ENCODE measurements around the gene TMEM163. TPM values are rescaled to one million over a fixed set of nuclear protein-coding genes. Genes with fewer than 3 reads are reported as not detected.

TMEM163 gene
- total RNA-seq, 2 donors from 2014 or later = 0.26 to 1.3 TPM

DNA sequence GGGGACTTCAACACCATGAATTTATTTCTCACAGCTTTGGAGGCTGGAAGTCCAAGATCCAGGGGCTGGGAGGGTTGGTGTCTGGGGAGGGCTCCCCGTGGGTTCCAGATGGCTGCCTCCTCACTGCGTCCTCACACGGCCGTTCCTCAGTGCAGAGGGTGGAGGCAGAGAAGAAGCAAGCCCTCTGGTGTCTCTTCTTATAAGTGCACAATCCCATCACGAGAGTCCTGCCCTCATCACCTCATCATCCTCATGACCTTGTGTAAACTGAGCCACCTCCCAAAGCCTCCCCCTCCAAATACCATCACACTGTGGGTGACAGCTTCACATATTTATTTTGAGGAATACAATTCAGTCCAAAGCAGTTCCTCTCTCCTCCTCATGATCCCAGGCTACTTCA lies 26.3 kb downstream of the TMEM163 start:
- no peaks in the 10 kb centered on the region for H3K9me3 Mint-ChIP-seq
- ATAC-seq (replicated peaks) = peak; percentile 53
- H3K4me3 Mint-ChIP-seq = no peak overlapping the region
- H3K27ac Mint-ChIP-seq = no peak overlapping the region
- H3K36me3 Mint-ChIP-seq (ENCODE audit: low read depth) = no peaks in the 10 kb centered on the region
- H3K27me3 Mint-ChIP-seq = no peaks in the 10 kb centered on the region
- no peaks in the 10 kb centered on the region for H3K4me1 Mint-ChIP-seq

DNA sequence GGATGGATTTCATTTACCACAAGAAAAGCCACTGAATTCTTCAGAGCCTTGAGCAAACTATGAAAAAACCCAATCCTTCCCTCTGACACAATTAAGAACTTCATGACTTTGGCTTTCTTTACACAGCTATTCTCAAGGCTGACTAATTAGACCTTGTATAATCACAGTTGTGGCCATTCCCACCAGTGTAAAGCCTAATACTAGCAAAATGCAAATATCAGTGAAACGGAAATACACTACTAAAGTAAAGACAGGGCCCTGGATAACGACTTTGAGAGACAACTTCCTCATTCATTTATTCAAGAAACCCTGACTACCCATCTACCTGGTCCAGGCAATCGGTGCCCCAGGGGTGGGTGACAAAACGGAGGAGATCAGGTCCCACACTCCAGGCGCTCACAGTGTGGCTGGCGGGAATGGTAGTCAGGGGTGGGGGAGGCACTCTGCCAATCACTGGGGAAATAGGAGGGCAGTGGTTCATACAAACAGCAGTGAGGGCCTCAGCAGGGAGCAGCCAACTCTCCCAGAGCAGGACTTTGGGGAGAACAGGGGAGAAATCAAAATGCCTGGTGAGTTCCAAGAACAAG lies 28.1 kb downstream of the TMEM163 start:
- H3K36me3 Mint-ChIP-seq (ENCODE audit: low read depth) = no peaks in the 10 kb centered on the region
- ATAC-seq (replicated peaks) = no peak
- no peaks in the 10 kb centered on the region for H3K9me3 Mint-ChIP-seq
- no peaks in the 10 kb centered on the region for H3K4me1 Mint-ChIP-seq
- H3K4me3 Mint-ChIP-seq = no peak overlapping the region
- H3K27ac Mint-ChIP-seq = no peak overlapping the region
- no peaks in the 10 kb centered on the region for H3K27me3 Mint-ChIP-seq

DNA sequence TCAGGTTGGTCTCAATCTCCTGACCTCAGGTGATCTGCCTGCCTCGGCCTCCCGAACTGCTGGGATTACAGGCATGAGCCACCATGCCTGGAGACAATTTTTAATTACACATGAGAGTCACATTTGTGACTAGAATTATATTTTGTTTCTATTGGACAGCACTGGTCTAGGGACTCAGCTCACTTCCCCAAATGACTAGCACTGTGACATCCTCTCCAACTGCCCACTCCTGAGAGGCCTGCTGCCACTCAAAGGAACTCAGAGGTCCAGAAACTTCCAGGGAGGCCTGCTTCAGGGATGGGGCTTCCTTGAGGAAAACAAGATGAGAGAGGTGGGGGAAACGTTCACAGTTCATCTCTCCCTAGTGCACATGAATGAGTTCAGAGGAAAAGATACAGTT lies 29.5 kb downstream of the TMEM163 start:
- Mint-ChIP-seq H3K4me3 (no peak overlapping the region), H3K27me3 (no peaks in the 10 kb centered on the region), H3K36me3 (ENCODE audit: low read depth) (no peaks in the 10 kb centered on the region), H3K9me3 (no peaks in the 10 kb centered on the region), H3K27ac (no peak overlapping the region), H3K4me1 (no peaks in the 10 kb centered on the region)
- ATAC-seq (replicated peaks) = no peak

DNA sequence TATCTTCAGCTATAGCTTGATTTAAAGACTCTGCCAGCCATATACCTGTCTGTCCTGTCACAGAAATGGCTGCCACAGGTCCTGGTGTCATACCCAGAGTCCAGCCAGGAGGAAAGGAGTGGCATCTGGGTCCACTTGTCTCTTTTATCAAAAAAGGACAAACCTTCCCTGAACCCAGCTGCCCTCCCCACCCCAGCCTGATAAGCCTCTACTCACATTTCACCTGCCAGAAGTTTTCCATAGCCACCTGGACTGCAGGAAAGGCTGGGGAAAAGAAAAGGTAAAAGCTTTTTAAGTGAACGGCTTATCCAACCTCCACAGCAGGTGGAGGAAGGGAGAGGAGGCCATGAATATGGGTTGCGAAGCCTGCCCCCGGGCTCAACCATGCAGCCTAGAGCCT lies 32.8 kb downstream of the TMEM163 start:
- Mint-ChIP-seq H3K27me3 (no peaks in the 10 kb centered on the region), H3K4me3 (no peak overlapping the region), H3K9me3 (no peaks in the 10 kb centered on the region), H3K36me3 (ENCODE audit: low read depth) (no peaks in the 10 kb centered on the region), H3K27ac (no peak overlapping the region), H3K4me1 (peaks cover 12% of the 10 kb centered on the region)
- no peak for ATAC-seq (replicated peaks)

DNA sequence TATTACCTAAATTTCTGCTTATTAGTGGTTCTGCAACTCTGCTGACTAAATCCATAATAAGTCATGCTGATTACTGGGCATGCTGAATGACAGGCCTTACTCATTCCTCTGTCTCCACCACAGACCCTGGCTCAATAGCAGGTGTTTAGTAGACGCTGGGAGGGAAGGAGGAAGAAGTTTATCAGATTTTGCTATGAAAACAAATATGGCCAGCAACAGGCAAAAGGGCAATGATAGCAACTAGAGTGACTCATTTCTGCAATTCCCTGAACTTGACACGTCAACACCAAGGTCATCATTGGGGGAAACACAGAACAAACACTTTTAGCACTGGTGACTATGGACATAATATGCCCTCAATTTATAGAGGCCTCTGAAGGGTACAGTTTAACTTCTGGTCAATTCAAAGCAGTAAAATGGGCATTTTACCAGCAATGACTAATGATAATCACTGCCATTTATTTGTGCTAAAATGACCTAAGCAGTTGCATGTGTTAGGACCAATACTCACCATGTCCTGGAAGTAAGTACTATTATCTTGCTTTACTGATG lies 35.2 kb downstream of the TMEM163 start:
- Mint-ChIP-seq H3K36me3 (ENCODE audit: low read depth) (no peaks in the 10 kb centered on the region), H3K4me1 (peaks cover 28% of the 10 kb centered on the region), H3K9me3 (no peaks in the 10 kb centered on the region), H3K27ac (peak overlapping the region; percentile 88), H3K27me3 (no peaks in the 10 kb centered on the region), H3K4me3 (peak overlapping the region; percentile 16)
- ATAC-seq (replicated peaks) = peak; percentile 93

DNA sequence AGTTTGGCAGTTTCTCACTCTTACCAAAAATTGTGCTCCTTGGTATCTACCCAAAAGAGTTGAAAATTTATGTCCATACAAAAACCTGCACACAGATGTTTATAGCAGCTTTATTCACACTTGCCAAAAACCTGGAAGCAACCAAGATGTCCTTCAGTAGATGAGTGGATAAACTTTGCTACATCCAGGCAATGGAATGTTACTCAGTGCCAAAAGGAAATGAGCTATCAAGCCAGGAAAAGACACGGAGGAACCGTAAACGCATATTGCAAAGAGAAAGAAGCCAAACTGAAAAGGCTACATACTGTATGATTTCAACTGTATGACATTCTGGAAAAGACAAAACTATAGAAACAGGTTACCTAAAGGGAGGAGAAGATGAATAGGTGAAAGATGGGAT lies 36.1 kb downstream of the TMEM163 start:
- Mint-ChIP-seq H3K4me1 (peaks cover 28% of the 10 kb centered on the region), H3K27me3 (no peaks in the 10 kb centered on the region), H3K9me3 (no peaks in the 10 kb centered on the region), H3K4me3 (no peak overlapping the region), H3K27ac (no peak overlapping the region), H3K36me3 (ENCODE audit: low read depth) (no peaks in the 10 kb centered on the region)
- no peak for ATAC-seq (replicated peaks)

DNA sequence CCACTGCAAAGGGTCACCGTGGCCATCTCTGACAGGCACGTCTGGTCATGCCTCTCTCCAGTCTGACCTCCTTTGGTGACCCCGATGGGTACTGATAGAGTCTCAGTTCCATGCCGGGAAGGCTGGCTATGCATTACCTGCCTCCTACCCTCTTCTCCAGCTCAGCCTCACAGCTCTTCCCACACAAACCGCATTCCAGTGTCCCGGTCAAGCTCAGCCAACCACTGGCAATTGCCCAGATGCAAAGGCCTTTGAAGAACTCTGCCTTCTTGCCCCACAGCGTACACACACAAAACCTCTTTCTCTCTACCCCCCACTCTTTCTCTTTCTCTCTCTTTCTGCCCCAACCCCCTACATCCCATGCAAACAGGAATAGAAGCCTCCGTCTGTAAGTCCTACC lies 37.6 kb downstream of the TMEM163 start:
- H3K4me1 Mint-ChIP-seq = peaks cover 39% of the 10 kb centered on the region
- no peak overlapping the region for H3K4me3 Mint-ChIP-seq
- H3K36me3 Mint-ChIP-seq (ENCODE audit: low read depth) = no peaks in the 10 kb centered on the region
- no peak overlapping the region for H3K27ac Mint-ChIP-seq
- H3K27me3 Mint-ChIP-seq = no peaks in the 10 kb centered on the region
- no peaks in the 10 kb centered on the region for H3K9me3 Mint-ChIP-seq
- no peak for ATAC-seq (replicated peaks)

DNA sequence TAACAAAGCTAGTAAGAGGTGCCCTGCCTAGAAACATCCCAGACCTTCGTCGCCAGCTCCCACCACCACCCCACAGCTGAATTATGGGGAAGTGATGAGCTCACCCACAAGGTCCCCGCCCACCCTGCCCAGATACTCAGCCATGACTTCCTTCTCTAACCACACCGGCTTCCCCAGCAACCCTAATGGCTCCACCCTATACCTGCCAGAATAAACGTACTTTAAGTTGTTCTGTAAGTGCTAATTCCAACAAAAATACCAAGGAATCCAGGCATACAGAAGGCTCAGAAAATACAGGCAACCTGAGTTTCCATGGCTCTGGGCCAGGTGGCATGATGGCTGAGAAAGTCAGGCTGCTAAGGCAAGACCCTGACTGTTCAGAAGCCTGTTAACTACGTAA lies 39.1 kb downstream of the TMEM163 start:
- peak overlapping the region; percentile 48 for H3K4me3 Mint-ChIP-seq
- peaks cover 39% of the 10 kb centered on the region for H3K4me1 Mint-ChIP-seq
- H3K27ac Mint-ChIP-seq = peak overlapping the region; percentile 34
- ATAC-seq (replicated peaks) = peak; percentile 36
- no peaks in the 10 kb centered on the region for H3K27me3 Mint-ChIP-seq
- no peaks in the 10 kb centered on the region for H3K36me3 Mint-ChIP-seq (ENCODE audit: low read depth)
- H3K9me3 Mint-ChIP-seq = no peaks in the 10 kb centered on the region

DNA sequence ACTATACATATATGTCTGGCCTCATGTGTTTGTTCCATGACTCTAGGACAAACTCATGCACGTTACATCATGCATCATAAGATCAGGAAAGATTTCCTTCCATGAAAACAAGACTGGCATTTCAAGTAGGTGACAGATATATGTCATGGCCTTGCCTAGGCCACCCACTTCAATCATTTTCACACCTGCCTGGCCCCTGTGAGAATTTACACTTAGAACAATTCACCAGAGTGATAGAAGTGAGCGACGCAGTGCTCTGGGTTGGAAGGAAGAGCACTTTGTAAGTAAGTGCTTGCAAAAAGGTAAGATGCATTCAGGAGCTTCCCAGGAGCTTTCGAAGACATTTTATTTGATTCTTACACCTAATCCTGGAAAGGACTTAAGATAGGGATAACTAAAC lies 39.5 kb downstream of the TMEM163 start:
- Mint-ChIP-seq H3K27ac (peak overlapping the region; percentile 34), H3K36me3 (ENCODE audit: low read depth) (no peaks in the 10 kb centered on the region), H3K9me3 (no peaks in the 10 kb centered on the region), H3K4me1 (peaks cover 39% of the 10 kb centered on the region), H3K4me3 (peak overlapping the region; percentile 48), H3K27me3 (no peaks in the 10 kb centered on the region)
- no peak for ATAC-seq (replicated peaks)

DNA sequence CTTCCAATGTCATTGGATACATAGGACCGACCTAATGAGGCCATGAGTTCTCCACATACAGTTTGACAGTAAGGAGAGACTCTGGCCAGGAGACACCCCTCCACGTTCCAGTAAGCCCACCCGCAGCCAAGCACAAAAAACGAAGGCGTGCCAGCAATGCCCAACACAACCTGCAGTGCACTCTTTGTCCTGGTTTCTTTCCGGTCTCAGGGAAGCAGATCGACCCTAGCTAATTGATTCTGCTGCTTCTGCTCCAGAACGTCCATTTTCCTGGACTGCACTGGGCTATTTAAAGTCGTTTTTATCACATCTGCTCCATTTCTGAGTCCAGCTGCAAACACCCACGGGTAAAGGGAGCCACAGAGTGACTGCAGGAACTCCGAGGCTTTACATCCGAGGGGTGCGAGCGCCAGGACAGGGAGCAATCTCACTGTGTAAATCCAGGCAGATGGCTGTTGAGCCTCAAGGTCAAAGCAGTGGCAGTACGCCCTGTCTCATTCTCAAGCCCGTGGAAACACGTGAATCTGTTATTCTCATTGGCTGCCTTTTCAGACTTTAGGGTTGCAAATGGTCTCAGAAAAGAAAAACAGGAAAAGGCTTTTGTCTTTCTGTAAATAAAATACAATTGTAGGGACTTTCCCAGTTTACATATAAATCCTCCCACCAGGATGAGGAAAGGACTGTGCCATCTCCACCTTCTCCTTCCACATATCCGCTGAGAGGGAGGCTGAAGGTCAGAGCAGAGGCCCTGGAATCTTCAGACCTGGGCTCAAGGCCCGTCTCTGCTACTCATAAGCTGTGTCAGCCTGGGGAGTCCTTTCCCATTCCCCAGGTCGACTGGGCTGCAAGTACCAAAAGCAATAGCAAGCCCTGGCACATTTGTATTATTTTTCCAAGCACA lies 40.7 kb downstream of the TMEM163 start:
- no peak for ATAC-seq (replicated peaks)
- H3K27ac Mint-ChIP-seq = no peak overlapping the region
- no peaks in the 10 kb centered on the region for H3K9me3 Mint-ChIP-seq
- no peak overlapping the region for H3K4me3 Mint-ChIP-seq
- H3K36me3 Mint-ChIP-seq (ENCODE audit: low read depth) = no peaks in the 10 kb centered on the region
- H3K27me3 Mint-ChIP-seq = no peaks in the 10 kb centered on the region
- H3K4me1 Mint-ChIP-seq = peaks cover 33% of the 10 kb centered on the region

DNA sequence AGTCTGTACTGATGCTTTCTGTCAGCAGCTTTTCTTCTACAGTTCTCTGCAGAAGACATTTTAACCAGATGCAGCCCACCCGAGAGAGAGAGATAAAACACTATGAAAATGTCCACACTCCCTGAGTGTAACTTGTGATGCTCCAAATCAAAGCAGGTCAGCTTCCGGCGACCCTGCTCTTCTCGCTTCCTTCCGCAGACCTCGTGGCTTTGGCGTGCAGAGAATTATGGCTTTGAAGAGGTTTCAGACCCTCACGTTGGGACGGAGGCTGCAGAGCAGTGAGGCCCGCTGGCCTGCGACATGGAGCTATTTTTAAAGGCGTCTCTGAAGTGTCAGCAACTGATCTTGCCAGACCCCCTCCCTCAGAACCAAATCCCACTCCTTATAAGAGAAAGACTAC lies 41.8 kb downstream of the TMEM163 start:
- no peak for ATAC-seq (replicated peaks)
- H3K4me1 Mint-ChIP-seq = peaks cover 42% of the 10 kb centered on the region

DNA sequence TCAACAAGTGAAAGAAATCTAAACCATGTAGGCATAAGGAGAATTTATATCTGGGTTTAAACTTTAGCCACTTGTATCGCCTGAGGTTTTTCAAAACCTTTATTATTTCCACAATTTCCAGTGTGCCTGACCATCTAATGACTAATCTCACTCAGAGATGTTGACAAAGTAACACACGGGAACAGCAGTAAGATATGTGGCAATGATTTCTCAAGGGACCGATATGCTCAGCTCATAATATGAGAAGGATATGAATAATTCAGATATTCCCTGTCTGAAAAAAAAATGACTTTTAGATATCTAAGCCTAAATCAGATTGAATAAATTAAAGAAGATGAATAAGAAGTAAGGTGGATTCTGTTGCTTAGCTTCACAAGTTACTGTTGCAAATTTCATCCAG lies 43.5 kb downstream of the TMEM163 start:
- Mint-ChIP-seq H3K36me3 (ENCODE audit: low read depth) (no peaks in the 10 kb centered on the region), H3K27me3 (no peaks in the 10 kb centered on the region), H3K4me3 (no peak overlapping the region), H3K4me1 (peaks cover 46% of the 10 kb centered on the region), H3K9me3 (no peaks in the 10 kb centered on the region), H3K27ac (no peak overlapping the region)
- no peak for ATAC-seq (replicated peaks)

More for the DNA sequence above, 41.8 kb downstream of the TMEM163 start:
- Mint-ChIP-seq H3K36me3 (ENCODE audit: low read depth) (no peaks in the 10 kb centered on the region), H3K27me3 (no peaks in the 10 kb centered on the region), H3K27ac (no peak overlapping the region), H3K4me3 (peak overlapping the region; percentile 47), H3K9me3 (no peaks in the 10 kb centered on the region)

DNA sequence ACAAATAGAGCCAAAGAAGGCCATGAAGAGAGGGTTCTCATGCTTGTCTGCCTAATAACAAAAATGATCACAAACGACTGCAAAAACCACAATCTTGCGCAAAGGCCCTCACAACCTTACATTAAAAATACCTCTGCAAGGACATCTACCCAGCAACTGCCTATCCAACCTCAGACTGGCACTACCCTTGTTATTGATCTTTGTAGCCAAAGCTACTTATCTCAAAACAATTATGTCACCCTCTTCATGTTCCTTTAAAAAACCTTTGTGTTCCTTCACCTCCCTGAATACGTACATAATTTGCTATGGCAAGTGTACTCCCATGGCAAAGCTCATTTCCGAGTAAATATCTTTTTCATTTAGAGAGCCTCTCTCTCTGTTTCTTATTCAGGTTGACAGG lies 44.1 kb downstream of the TMEM163 start:
- no peak overlapping the region for H3K4me3 Mint-ChIP-seq
- no peaks in the 10 kb centered on the region for H3K9me3 Mint-ChIP-seq
- no peaks in the 10 kb centered on the region for H3K27me3 Mint-ChIP-seq
- H3K27ac Mint-ChIP-seq = no peak overlapping the region
- peaks cover 48% of the 10 kb centered on the region for H3K4me1 Mint-ChIP-seq
- no peak for ATAC-seq (replicated peaks)
- H3K36me3 Mint-ChIP-seq (ENCODE audit: low read depth) = no peaks in the 10 kb centered on the region

DNA sequence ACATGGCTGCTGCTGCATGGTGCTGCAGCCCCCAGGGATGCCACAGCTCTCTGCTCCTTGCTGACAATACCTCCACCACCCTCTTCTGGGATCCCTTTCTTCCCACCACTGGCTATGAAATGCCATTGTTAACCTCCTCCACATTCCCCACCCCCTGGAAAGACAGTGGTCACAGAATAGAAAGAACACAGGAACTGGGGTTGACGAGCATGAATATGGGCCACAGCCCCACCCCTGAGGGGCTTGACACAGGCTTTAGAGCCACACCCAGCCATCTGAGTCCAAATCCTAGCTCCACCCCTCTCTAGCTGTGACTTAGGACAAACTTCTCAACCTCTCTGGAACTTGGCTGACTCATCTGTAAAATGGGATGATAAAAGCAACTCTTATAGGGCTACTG lies 47.3 kb downstream of the TMEM163 start:
- ATAC-seq (replicated peaks) = no peak
- Mint-ChIP-seq H3K27me3 (no peaks in the 10 kb centered on the region), H3K9me3 (no peaks in the 10 kb centered on the region), H3K36me3 (ENCODE audit: low read depth) (no peaks in the 10 kb centered on the region), H3K4me1 (peaks cover 52% of the 10 kb centered on the region), H3K4me3 (peak overlapping the region; percentile 67), H3K27ac (peak overlapping the region; percentile 53)

DNA sequence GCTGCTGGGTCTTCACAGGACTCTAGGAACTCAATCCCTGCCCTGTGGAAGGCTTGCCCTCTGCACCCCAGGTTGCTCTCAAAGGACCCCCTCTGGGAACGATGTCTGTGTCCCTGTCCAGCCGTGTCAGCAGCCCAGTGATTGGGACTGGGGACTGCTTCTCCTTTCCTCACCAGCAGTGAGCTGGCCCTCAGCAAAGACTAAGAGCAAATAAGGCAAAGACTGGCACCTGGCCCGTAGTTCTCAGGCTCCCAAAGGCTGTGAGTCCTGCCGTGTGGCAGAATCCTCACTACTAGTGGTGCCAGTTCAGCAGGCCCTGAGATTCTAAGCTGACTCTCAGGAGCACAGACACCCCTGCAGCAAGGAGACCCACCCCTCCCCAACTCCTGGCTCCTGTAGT lies 47.8 kb downstream of the TMEM163 start:
- H3K27me3 Mint-ChIP-seq = no peaks in the 10 kb centered on the region
- H3K27ac Mint-ChIP-seq = peak overlapping the region; percentile 53
- no peak for ATAC-seq (replicated peaks)
- peaks cover 55% of the 10 kb centered on the region for H3K4me1 Mint-ChIP-seq
- H3K4me3 Mint-ChIP-seq = peak overlapping the region; percentile 67
- no peaks in the 10 kb centered on the region for H3K9me3 Mint-ChIP-seq
- H3K36me3 Mint-ChIP-seq (ENCODE audit: low read depth) = no peaks in the 10 kb centered on the region

Data from activated T-helper 17 cell treated with anti-CD3 and anti-CD28 coated beads, Interleukin-2, amount 50 U/mL, for 72 hours (primary cell).